Mammary epithelial cell (primary cell): Measurements from ENCODE around the gene CDK12.

ENCODE experiments used
- CTCF ChIP-seq, 2 donors: IDR thresholded peaks in 1 of 2; conservative IDR thresholded peaks in 1 of 2; 2 replicates each; pipeline ENCODE4 v1.5.1; 2011 to 2012; ENCODE audit warnings: inconsistent platforms in 2 of 2, low read length in 2 of 2, mild to moderate bottlenecking in 2 of 2, control low read depth in 1 of 2, low read depth in 1 of 2; ENCODE audit not compliant: insufficient read depth in 1 of 2; ENCODE audit errors: extremely low read depth in 1 of 2
- EZH2 ChIP-seq: IDR thresholded peaks from 2 replicates; pipeline ENCODE4 v1.6.1; 2012; ENCODE audit warnings: low read length, inconsistent platforms, borderline replicate concordance

- TF ChIP-seq CTCF (conservative IDR thresholded peaks at IDR 0.05 in 1 of 2, IDR thresholded peaks at IDR 0.05 in 1 of 2; ENCODE audit: extremely low read depth in 1 of 2, insufficient read depth in 1 of 2, low read depth in 1 of 2, low read length in 2 of 2) (no peak), EZH2 (no peak)
Measured at GRCh38 chr17:39486242-39486641, 25.0 kb downstream of the CDK12 start.
